Measurements from ENCODE around the gene PEPD. TPM values are rescaled to one million over a fixed set of nuclear protein-coding genes. Genes with fewer than 3 reads are reported as not detected.
"Not testable (repeated sequence)": the region's sequence is repeated elsewhere in the genome, so short reads cannot be mapped to it uniquely, and the experiment has no call there.

Gene PEPD
- total and polyA plus RNA-seq, 2 of the 4 experiments (the other 2 are of a cell fraction), result 36.7 to 88.4 TPM

DNA sequence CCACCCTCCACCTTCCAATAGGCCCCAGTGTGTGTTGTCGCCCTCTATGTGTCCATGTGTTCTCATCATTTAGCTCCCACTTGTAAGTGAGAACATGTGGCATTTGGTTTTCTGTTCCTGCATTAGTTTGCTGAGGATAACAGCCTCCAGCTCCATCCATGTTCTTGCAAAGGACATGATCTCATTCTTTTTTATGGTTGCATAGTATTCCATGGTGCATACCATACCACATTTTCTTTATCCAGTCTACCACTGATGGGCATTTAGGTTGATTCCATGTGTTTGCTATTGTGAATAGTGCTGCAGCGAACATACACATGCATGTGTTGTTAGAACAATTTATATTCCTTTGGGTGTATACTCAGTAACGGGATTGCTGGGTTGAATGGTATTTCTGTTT lies 42.0 kb downstream of the PEPD start:
- H2AFZ ChIP-seq (replicated peaks; ENCODE audit: low read length, poor library complexity); in situ Hi-C loops (cut with MboI; ENCODE audit: low sequenced_read_pairs); H2BK20ac ChIP-seq (ENCODE audit: low read depth, low read length); H3K9me3 ChIP-seq (ENCODE audit: control insufficient read depth, insufficient read depth, low read length); H3K14ac ChIP-seq (replicated peaks; ENCODE audit: low read depth, low read length); H3K9ac ChIP-seq (ENCODE audit: low read depth, low read length); H3K23ac ChIP-seq (ENCODE audit: low read depth, low read length); H4K91ac ChIP-seq (ENCODE audit: insufficient read depth, low read depth, low read length); H2AK9ac ChIP-seq (replicated peaks; ENCODE audit: low read depth, low read length, poor library complexity); DNase-seq; H4K20me1 ChIP-seq (ENCODE audit: insufficient read depth, low read length); H3K4me3 ChIP-seq (ENCODE audit: insufficient read depth, low read depth, low read length); H3K56ac ChIP-seq (ENCODE audit: extremely low read depth, insufficient read depth, low read length); intact Hi-C loops (cut with micrococcal nuclease); H3K4me1 ChIP-seq (ENCODE audit: control insufficient read depth, insufficient read depth, low read length); H3K4me2 ChIP-seq (ENCODE audit: low read depth, low read length); H4K5ac ChIP-seq (ENCODE audit: low read depth, low read length); H3K27me3 ChIP-seq (ENCODE audit: control insufficient read depth, insufficient read depth, low read length); H2BK5ac ChIP-seq (ENCODE audit: low read depth, low read length, poor library complexity, severe bottlenecking); H3K79me1 ChIP-seq (ENCODE audit: low read depth in 1 of 2, low read length in 2 of 2); H4K8ac ChIP-seq (ENCODE audit: low read depth in 2 of 2, low read length in 2 of 2); BruUV-seq (replicated peaks); H2AK5ac ChIP-seq (ENCODE audit: low read depth, low read length); H2BK15ac ChIP-seq (ENCODE audit: low read depth, low read length); CTCF ChIA-PET; POLR2A ChIA-PET (ENCODE audit: unreplicated experiment); H3K4ac ChIP-seq (ENCODE audit: low read depth, low read length); ATAC-seq (ENCODE audit: low read depth); H2BK120ac ChIP-seq (ENCODE audit: low read depth, low read length); H3K9me1 ChIP-seq (ENCODE audit: insufficient read depth, low read length); H3K27ac ChIP-seq (ENCODE audit: insufficient read depth, low read length); dilution Hi-C loops (cut with HindIII; ENCODE audit: low sequenced_read_pairs, unreplicated experiment); H3K18ac ChIP-seq (ENCODE audit: low read depth, low read length): not testable (repeated sequence)
- WGBS, 2 experiments (ENCODE audit: extremely low coverage in 2 of 2, insufficient read length in 1 of 2), result no CpG with 5 or more reads among the region's 3 CpGs
- H3K36me3 ChIP-seq (ENCODE audit: control insufficient read depth, insufficient read depth, low read length), result peaks cover 11% of the 10 kb centered on the region
